WTC11 (cell line): ENCODE results near the gene HNRNPH2. TPM values are rescaled to one million over a fixed set of nuclear protein-coding genes. Genes with fewer than 3 reads are reported as not detected.

Experiments used
- ATAC-seq: fragments of 200-7000 bp; cut with Tn5 transposase; 2 replicates; pipeline ENCODE4 v1.10.0; 2021; ENCODE audit warnings: mild to moderate bottlenecking, moderate library complexity
- CTCF ChIA-PET: fragments of 300-600 bp; sonication (Branson Sonifier 250); formaldehyde crosslinking; loops from one replicate; lab custom pipeline; 2021; ENCODE audit warnings: antibody characterized with exemption; lab: Charles Lee
- POLR2A ChIA-PET: fragments of 350-600 bp; sonication (Branson Sonifier 250); formaldehyde crosslinking; loops from one replicate; lab custom pipeline; 2021; ENCODE audit warnings: antibody characterized with exemption; lab: Charles Lee
- DNase-seq: peaks from one replicate; pipeline ENCODE4 v3.0.0; 2021; ENCODE audit warnings: low spot score
- H3K27ac Mint-ChIP-seq: 2 replicates; pipeline ENCODE4 v1.8.0; 2021; ENCODE audit warnings: mixed read lengths
- H3K27me3 Mint-ChIP-seq: 2 replicates; pipeline ENCODE4 v1.8.0; 2021; ENCODE audit warnings: low read depth, mild to moderate bottlenecking, moderate library complexity, mixed read lengths
- H3K36me3 Mint-ChIP-seq: 2 replicates; pipeline ENCODE4 v1.8.0; 2021; ENCODE audit warnings: mixed read lengths
- H3K4me1 Mint-ChIP-seq: 2 replicates; pipeline ENCODE4 v1.8.0; 2022; ENCODE audit warnings: mixed read lengths
- H3K4me3 Mint-ChIP-seq: 2 replicates; pipeline ENCODE4 v1.8.0; 2021; ENCODE audit warnings: mild to moderate bottlenecking, moderate library complexity, mixed read lengths
- H3K9me3 Mint-ChIP-seq: 2 replicates; pipeline ENCODE4 v1.8.0; 2021; ENCODE audit warnings: mixed read lengths
- ATF1 ChIP-seq: sonication (generic); formaldehyde crosslinking; IDR thresholded peaks from 2 replicates; pipeline ENCODE4 v1.8.1; 2023; ENCODE audit warnings: mild to moderate bottlenecking, moderate library complexity, missing genetic modification reagents
- FOXJ3 ChIP-seq: sonication (generic); formaldehyde crosslinking; IDR thresholded peaks from 2 replicates; pipeline ENCODE4 v1.9.0; 2021; ENCODE audit warnings: missing genetic modification reagents, mild to moderate bottlenecking, borderline replicate concordance
- KAT7 ChIP-seq: sonication (generic); formaldehyde crosslinking; IDR thresholded peaks from 2 replicates; pipeline ENCODE4 v1.8.1; 2023; ENCODE audit warnings: missing genetic modification reagents, mild to moderate bottlenecking, borderline replicate concordance
- MXD4 ChIP-seq: fragments of 250-450 bp; sonication (Bioruptor Pico); IDR thresholded peaks from 2 replicates; pipeline ENCODE4 v1.8.0; 2021; ENCODE audit warnings: mild to moderate bottlenecking, moderate library complexity, borderline replicate concordance
- NFYB ChIP-seq: sonication (generic); formaldehyde crosslinking; conservative IDR thresholded peaks from 2 replicates; pipeline ENCODE4 v1.8.0; 2022; ENCODE audit warnings: low read depth, missing genetic modification reagents
- NR2C2 ChIP-seq: sonication (generic); formaldehyde crosslinking; IDR thresholded peaks from 2 replicates; pipeline ENCODE4 v1.8.0; 2022; ENCODE audit warnings: mild to moderate bottlenecking, missing genetic modification reagents
- PRRX2 ChIP-seq: fragments of 250-450 bp; sonication (Bioruptor Pico); IDR thresholded peaks from 2 replicates; pipeline ENCODE4 v1.8.0; 2021; ENCODE audit warnings: mild to moderate bottlenecking
- RELA ChIP-seq: sonication (generic); formaldehyde crosslinking; IDR thresholded peaks from 2 replicates; pipeline ENCODE4 v1.8.1; 2022; ENCODE audit warnings: missing genetic modification reagents, mild to moderate bottlenecking, borderline replicate concordance
- ZBTB21 ChIP-seq: sonication (generic); formaldehyde crosslinking; IDR thresholded peaks from 2 replicates; pipeline ENCODE4 v1.8.1; 2023; ENCODE audit warnings: mild to moderate bottlenecking, missing genetic modification reagents, borderline replicate concordance
- ZNF121 ChIP-seq: sonication (generic); formaldehyde crosslinking; IDR thresholded peaks from 2 replicates; pipeline ENCODE4 v1.8.0; 2023; ENCODE audit warnings: missing genetic modification reagents
- ZNF416 ChIP-seq: fragments of 250-450 bp; sonication (Bioruptor Pico); IDR thresholded peaks from 2 replicates; pipeline ENCODE4 v1.9.0; 2021; ENCODE audit warnings: mild to moderate bottlenecking, inconsistent platforms
- total RNA-seq: library from RNA; stranded (reverse); gene quantifications from 3 replicates; pipeline ENCODE4 v1.2.3, GENCODE V29; 2021
- TF ChIP-seq, protein P1 (sequence below): fragments of 250-450 bp; sonication (Bioruptor Pico); IDR thresholded peaks from 2 replicates; pipeline ENCODE4 v1.9.0; 2021; ENCODE audit warnings: mild to moderate bottlenecking
- TF ChIP-seq, protein P2 (sequence below): sonication (generic); formaldehyde crosslinking; IDR thresholded peaks from 2 replicates; pipeline ENCODE4 v1.8.1; 2022; ENCODE audit warnings: missing genetic modification reagents, borderline replicate concordance
- TF ChIP-seq, protein P3 (sequence below): sonication (generic); formaldehyde crosslinking; IDR thresholded peaks from 2 replicates; pipeline ENCODE4 v1.8.0; 2023; ENCODE audit warnings: missing genetic modification reagents
- TF ChIP-seq, protein P4 (sequence below): sonication (generic); formaldehyde crosslinking; IDR thresholded peaks from 2 replicates; pipeline ENCODE4 v1.8.0; 2023; ENCODE audit warnings: mild to moderate bottlenecking, missing genetic modification reagents
- TF ChIP-seq, protein P5 (sequence below): sonication (generic); formaldehyde crosslinking; IDR thresholded peaks from 2 replicates; pipeline ENCODE4 v1.8.0; 2023; ENCODE audit warnings: missing genetic modification reagents, mild to moderate bottlenecking, borderline replicate concordance

Gene HNRNPH2
- total RNA-seq, 1 experiment from 2014 or later = 70.9 TPM

DNA sequence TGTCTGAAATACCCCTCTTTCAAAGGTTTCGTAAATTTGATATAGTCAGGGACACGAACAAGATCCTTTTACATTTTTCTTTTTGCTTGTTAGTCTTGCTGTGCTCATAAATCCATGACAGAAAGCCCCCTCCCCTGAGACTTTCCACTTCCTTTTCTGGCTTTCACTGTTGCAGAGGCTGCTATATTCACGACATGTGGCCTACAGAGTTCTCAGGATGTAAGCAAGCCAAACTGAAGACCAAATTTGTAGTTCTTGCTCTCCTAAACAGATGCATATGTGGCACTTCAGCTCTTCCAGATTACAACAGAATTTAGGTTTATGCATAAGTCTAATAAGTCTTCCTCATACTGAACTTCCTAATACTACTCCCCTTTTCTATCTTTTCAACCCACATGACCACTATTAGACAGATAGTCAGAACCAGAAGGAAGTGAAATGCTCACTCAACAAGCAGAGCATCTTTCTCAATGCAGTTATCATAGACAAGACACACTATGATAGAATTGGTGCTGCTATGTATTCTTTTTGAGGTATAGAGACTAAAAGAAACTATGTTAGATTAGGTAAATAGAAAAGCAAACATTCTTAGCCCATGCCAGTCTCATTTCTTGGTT, 37.0 kb upstream of the HNRNPH2 start:
- no peaks in the 10 kb centered on the region for H3K36me3 Mint-ChIP-seq
- DNase-seq (no peak), ATAC-seq (no peak)
- TF ChIP-seq NR2C2 (no peak), PRRX2 (no peak), KAT7 (CRISPR knock-in tag) (no peak), ATF1 (CRISPR knock-in tag) (no peak), ZBTB21 (CRISPR knock-in tag) (no peak), ZNF121 (CRISPR knock-in tag) (no peak), NFYB (CRISPR knock-in tag) (no peak), RELA (CRISPR knock-in tag) (no peak), MXD4 (CRISPR knock-in tag) (no peak)
- TF ChIP-seq, protein P1, sequence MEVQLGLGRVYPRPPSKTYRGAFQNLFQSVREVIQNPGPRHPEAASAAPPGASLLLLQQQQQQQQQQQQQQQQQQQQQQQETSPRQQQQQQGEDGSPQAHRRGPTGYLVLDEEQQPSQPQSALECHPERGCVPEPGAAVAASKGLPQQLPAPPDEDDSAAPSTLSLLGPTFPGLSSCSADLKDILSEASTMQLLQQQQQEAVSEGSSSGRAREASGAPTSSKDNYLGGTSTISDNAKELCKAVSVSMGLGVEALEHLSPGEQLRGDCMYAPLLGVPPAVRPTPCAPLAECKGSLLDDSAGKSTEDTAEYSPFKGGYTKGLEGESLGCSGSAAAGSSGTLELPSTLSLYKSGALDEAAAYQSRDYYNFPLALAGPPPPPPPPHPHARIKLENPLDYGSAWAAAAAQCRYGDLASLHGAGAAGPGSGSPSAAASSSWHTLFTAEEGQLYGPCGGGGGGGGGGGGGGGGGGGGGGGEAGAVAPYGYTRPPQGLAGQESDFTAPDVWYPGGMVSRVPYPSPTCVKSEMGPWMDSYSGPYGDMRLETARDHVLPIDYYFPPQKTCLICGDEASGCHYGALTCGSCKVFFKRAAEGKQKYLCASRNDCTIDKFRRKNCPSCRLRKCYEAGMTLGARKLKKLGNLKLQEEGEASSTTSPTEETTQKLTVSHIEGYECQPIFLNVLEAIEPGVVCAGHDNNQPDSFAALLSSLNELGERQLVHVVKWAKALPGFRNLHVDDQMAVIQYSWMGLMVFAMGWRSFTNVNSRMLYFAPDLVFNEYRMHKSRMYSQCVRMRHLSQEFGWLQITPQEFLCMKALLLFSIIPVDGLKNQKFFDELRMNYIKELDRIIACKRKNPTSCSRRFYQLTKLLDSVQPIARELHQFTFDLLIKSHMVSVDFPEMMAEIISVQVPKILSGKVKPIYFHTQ (CRISPR knock-in tag) = no peak
- TF ChIP-seq, protein P2, sequence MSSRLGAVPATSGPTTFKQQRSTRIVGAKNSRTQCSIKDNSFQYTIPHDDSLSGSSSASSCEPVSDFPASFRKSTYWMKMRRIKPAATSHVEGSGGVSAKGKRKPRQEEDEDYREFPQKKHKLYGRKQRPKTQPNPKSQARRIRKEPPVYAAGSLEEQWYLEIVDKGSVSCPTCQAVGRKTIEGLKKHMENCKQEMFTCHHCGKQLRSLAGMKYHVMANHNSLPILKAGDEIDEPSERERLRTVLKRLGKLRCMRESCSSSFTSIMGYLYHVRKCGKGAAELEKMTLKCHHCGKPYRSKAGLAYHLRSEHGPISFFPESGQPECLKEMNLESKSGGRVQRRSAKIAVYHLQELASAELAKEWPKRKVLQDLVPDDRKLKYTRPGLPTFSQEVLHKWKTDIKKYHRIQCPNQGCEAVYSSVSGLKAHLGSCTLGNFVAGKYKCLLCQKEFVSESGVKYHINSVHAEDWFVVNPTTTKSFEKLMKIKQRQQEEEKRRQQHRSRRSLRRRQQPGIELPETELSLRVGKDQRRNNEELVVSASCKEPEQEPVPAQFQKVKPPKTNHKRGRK (CRISPR knock-in tag) = no peak
- TF ChIP-seq, protein P3, sequence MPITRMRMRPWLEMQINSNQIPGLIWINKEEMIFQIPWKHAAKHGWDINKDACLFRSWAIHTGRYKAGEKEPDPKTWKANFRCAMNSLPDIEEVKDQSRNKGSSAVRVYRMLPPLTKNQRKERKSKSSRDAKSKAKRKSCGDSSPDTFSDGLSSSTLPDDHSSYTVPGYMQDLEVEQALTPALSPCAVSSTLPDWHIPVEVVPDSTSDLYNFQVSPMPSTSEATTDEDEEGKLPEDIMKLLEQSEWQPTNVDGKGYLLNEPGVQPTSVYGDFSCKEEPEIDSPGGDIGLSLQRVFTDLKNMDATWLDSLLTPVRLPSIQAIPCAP (CRISPR knock-in tag) = no peak
- TF ChIP-seq, all 79 proteins: peak for 0
- no peak overlapping the region for H3K4me3 Mint-ChIP-seq
- no peaks in the 10 kb centered on the region for H3K4me1 Mint-ChIP-seq
- CTCF ChIA-PET = no interaction called here
- POLR2A ChIA-PET = no interaction called here
- H3K9me3 Mint-ChIP-seq = no peaks in the 10 kb centered on the region
- no peak overlapping the region for H3K27ac Mint-ChIP-seq
- peaks cover 8% of the 10 kb centered on the region for H3K27me3 Mint-ChIP-seq

DNA sequence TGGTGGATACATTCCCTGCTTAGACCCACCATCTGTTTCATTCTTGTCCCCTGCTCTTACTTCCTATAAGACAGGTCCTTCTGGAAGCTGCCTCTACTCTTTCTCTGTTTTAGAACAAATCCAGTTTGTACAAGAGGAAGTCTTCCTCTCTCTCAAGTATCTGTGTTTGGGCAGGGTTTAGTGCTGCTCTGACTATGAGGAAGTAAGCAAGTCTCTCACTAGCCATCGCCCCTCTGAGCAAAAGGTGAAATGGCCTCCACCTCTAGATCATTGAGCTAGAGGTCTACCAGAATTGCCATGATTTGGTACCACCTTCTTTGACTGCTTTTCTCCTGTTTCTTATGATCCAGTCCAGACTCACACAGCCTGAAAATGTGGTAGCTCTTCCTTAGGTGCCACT, 30.5 kb upstream of the HNRNPH2 start:
- Mint-ChIP-seq H3K9me3 (no peaks in the 10 kb centered on the region), H3K27ac (no peak overlapping the region), H3K27me3 (peaks cover 8% of the 10 kb centered on the region)
- ChIA-PET POLR2A (no interaction called here), CTCF (no interaction called here)
- ATAC-seq = no peak
- TF ChIP-seq FOXJ3 (no peak), NR2C2 (no peak), ZNF416 (CRISPR knock-in tag) (no peak)
- TF ChIP-seq, protein P4, sequence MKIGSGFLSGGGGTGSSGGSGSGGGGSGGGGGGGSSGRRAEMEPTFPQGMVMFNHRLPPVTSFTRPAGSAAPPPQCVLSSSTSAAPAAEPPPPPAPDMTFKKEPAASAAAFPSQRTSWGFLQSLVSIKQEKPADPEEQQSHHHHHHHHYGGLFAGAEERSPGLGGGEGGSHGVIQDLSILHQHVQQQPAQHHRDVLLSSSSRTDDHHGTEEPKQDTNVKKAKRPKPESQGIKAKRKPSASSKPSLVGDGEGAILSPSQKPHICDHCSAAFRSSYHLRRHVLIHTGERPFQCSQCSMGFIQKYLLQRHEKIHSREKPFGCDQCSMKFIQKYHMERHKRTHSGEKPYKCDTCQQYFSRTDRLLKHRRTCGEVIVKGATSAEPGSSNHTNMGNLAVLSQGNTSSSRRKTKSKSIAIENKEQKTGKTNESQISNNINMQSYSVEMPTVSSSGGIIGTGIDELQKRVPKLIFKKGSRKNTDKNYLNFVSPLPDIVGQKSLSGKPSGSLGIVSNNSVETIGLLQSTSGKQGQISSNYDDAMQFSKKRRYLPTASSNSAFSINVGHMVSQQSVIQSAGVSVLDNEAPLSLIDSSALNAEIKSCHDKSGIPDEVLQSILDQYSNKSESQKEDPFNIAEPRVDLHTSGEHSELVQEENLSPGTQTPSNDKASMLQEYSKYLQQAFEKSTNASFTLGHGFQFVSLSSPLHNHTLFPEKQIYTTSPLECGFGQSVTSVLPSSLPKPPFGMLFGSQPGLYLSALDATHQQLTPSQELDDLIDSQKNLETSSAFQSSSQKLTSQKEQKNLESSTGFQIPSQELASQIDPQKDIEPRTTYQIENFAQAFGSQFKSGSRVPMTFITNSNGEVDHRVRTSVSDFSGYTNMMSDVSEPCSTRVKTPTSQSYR = no peak
- TF ChIP-seq, protein P5, sequence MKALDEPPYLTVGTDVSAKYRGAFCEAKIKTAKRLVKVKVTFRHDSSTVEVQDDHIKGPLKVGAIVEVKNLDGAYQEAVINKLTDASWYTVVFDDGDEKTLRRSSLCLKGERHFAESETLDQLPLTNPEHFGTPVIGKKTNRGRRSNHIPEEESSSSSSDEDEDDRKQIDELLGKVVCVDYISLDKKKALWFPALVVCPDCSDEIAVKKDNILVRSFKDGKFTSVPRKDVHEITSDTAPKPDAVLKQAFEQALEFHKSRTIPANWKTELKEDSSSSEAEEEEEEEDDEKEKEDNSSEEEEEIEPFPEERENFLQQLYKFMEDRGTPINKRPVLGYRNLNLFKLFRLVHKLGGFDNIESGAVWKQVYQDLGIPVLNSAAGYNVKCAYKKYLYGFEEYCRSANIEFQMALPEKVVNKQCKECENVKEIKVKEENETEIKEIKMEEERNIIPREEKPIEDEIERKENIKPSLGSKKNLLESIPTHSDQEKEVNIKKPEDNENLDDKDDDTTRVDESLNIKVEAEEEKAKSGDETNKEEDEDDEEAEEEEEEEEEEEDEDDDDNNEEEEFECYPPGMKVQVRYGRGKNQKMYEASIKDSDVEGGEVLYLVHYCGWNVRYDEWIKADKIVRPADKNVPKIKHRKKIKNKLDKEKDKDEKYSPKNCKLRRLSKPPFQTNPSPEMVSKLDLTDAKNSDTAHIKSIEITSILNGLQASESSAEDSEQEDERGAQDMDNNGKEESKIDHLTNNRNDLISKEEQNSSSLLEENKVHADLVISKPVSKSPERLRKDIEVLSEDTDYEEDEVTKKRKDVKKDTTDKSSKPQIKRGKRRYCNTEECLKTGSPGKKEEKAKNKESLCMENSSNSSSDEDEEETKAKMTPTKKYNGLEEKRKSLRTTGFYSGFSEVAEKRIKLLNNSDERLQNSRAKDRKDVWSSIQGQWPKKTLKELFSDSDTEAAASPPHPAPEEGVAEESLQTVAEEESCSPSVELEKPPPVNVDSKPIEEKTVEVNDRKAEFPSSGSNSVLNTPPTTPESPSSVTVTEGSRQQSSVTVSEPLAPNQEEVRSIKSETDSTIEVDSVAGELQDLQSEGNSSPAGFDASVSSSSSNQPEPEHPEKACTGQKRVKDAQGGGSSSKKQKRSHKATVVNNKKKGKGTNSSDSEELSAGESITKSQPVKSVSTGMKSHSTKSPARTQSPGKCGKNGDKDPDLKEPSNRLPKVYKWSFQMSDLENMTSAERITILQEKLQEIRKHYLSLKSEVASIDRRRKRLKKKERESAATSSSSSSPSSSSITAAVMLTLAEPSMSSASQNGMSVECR = no peak
- TF ChIP-seq, all 79 proteins: peak for 0
- no peak for DNase-seq
- H3K36me3 Mint-ChIP-seq = no peaks in the 10 kb centered on the region
- H3K4me1 Mint-ChIP-seq = no peaks in the 10 kb centered on the region
- no peak overlapping the region for H3K4me3 Mint-ChIP-seq
